ENCODE data around the gene SLC9A9.
"Not testable (repeated sequence)": the region's sequence is repeated elsewhere in the genome, so short reads cannot be mapped to it uniquely, and the experiment has no call there.

The SLC9A9 gene

GRCh38 chr3:143698682-143699303 lies 149.5 kb downstream of the SLC9A9 start:
- H3K9ac ChIP-seq, result no peak overlapping the region
- H3K36me3 ChIP-seq, result peaks cover 0 to 34% (median 0%) of the 10 kb centered on the region in 11 experiments; a peak in 3 of 22 replicates
- H3K9me3 ChIP-seq (replicated peaks in 1 of 11), result peaks cover 0 to 4% (median 0%) of the 10 kb centered on the region in 11 experiments; a peak in 1 of 22 replicates
- no peaks in the 10 kb centered on the region for H3K4me1 ChIP-seq
- H3K4me2 ChIP-seq, result no peak overlapping the region
- no peak overlapping the region for H3K27ac ChIP-seq
- H4K20me1 ChIP-seq, result peaks cover 0 to 40% (median 0%) of the 10 kb centered on the region in 11 experiments; a peak in 5 of 22 replicates
- no peak overlapping the region for H3K4me3 ChIP-seq
- no peaks in the 10 kb centered on the region for H3K27me3 ChIP-seq
- TF ChIP-seq Cebpa-rat (IDR thresholded peaks at IDR 0.05), result no peak

DNA sequence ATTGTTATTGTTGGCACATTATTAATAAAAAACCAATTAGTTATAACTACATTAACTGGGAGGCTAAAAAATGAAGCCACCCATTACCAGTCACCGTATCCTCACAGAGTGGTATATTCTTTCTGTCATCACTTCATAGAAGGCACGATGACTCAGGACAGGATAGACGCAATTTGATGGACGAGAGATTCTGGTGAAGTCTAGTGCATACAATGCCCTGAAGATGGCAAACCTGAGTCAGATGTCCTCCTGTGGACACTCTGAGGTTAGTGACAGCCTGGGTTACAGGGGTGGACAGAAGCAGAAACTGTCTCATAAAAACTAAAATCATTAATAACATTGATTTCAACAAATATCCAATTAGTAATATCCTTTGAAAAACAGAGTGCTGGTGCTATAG lies 150.3 kb downstream of the SLC9A9 start:
- no peak for TF ChIP-seq Cebpa-rat (IDR thresholded peaks at IDR 0.05)
- peaks cover 0 to 42% (median 0%) of the 10 kb centered on the region in 11 experiments; a peak in 4 of 22 replicates for H3K36me3 ChIP-seq

DNA sequence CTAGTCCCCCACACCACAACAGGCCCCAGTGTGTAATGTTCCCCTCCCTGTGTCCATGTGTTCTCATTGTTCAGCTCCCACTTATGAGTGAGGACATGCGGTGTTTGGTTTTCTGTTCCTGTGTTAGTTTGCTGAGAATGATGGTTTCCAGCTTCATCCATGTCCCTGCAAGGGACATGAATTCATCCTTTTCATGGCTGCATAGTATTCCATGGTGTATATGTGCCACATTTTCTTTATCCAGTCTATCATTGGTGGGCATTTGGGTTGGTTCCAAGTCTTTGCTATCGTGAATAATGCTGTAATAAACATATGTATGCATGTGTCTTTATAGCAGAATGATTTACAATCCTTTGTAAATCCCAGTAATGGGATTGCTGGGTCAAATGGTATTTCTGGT lies 152.9 kb downstream of the SLC9A9 start:
- H3K4me1 ChIP-seq; H3K27ac ChIP-seq; H3K4me2 ChIP-seq; H3K9me3 ChIP-seq (replicated peaks in 1 of 11); H3K4me3 ChIP-seq; H3K27me3 ChIP-seq; H3K9ac ChIP-seq: not testable (repeated sequence)
- Histone ChIP-seq H3K36me3 (peaks cover 0 to 61% (median 0%) of the 10 kb centered on the region in 11 experiments; a peak in 4 of 22 replicates), H4K20me1 (peaks cover 0 to 20% (median 0%) of the 10 kb centered on the region in 11 experiments; a peak in 5 of 22 replicates)

More for the DNA sequence above, 150.3 kb downstream of the SLC9A9 start:
- no peak overlapping the region for H3K9ac ChIP-seq
- H3K27me3 ChIP-seq, result no peaks in the 10 kb centered on the region
- H3K4me2 ChIP-seq, result no peak overlapping the region
- peaks cover 0 to 4% (median 0%) of the 10 kb centered on the region in 11 experiments; a peak in 1 of 22 replicates for H3K9me3 ChIP-seq (replicated peaks in 1 of 11)
- no peak overlapping the region for H3K4me3 ChIP-seq
- peaks cover 0 to 40% (median 0%) of the 10 kb centered on the region in 11 experiments; a peak in 5 of 22 replicates for H4K20me1 ChIP-seq
- H3K4me1 ChIP-seq, result no peaks in the 10 kb centered on the region
- no peak overlapping the region for H3K27ac ChIP-seq

DNA sequence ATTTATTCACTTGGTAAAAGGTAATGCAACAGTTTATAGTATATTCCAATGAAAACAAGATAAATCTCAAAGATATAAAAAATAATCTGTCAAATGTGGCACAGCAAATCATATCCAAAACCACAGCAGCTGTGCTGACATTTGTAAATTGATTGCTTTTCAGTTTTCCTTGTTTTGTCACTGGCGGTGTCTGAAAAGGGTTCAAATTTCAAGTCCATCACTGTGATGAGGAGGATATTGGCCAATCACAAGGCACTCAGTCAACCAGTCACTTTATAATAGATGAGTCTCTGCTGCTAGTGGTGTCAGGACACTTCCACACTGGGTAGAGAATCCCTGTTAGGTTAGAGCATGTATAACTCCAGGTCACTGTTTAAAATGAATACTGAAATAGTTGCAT lies 154.8 kb downstream of the SLC9A9 start:
- no peak for TF ChIP-seq Cebpa-rat (IDR thresholded peaks at IDR 0.05)
- Histone ChIP-seq H3K27ac (no peak overlapping the region), H3K36me3 (peaks cover 0 to 62% (median 0%) of the 10 kb centered on the region in 11 experiments; a peak in 5 of 22 replicates)

DNA sequence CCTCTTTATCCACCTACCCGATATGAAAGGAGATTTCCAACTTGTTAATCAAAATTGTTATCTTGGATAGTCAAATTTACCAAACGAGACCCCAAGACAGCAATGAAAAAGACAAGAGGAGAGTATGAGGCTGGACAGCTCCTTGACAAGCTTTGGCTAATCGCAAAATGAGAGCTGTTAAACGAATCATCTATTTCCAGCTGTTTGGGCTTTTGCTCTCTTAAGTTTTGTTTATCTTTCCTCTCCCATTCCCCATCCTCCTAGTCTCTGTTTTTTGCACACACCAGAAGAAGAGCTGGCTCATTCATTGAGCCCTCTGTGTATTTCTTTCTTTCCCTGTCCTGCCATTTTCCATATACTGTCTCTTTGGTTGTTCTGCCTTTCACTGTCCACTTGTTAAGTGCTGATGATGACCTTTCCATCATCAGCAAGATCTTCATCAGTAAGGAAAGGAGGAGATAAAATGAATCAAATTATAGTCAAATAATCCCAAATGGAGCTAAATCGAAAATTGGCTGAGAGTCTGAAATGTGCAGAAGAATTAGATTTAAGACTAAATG lies 161.6 kb downstream of the SLC9A9 start:
- no peak for TF ChIP-seq Cebpa-rat (IDR thresholded peaks at IDR 0.05)
- H3K4me2 ChIP-seq, result 0 out of 22 replicates have a peak overlapping the region, but pooled peaks of 1 of the 11 experiments have one; percentile 32
- no peak overlapping the region for H3K27ac ChIP-seq
- peaks cover 0 to 17% (median 9%) of the 10 kb centered on the region in 10 experiments; a peak in 12 of 20 replicates for H3K4me1 ChIP-seq
- H4K20me1 ChIP-seq, result peaks cover 0 to 10% (median 0%) of the 10 kb centered on the region in 11 experiments; a peak in 1 of 22 replicates
- no peaks in the 10 kb centered on the region for H3K9me3 ChIP-seq (replicated peaks in 1 of 11)
- H3K36me3 ChIP-seq, result peaks cover 0 to 39% (median 0%) of the 10 kb centered on the region in 11 experiments; a peak in 5 of 22 replicates
- H3K9ac ChIP-seq, result no peak overlapping the region
- H3K4me3 ChIP-seq, result no peak overlapping the region
- no peaks in the 10 kb centered on the region for H3K27me3 ChIP-seq

More for the DNA sequence above, 154.8 kb downstream of the SLC9A9 start:
- peaks cover 0 to 4% (median 0%) of the 10 kb centered on the region in 11 experiments; a peak in 1 of 22 replicates for H3K9me3 ChIP-seq (replicated peaks in 1 of 11)
- H3K9ac ChIP-seq, result no peak overlapping the region
- H4K20me1 ChIP-seq, result peaks cover 0 to 3% (median 0%) of the 10 kb centered on the region in 11 experiments; a peak in 1 of 22 replicates
- H3K27me3 ChIP-seq, result no peaks in the 10 kb centered on the region
- H3K4me2 ChIP-seq, result no peak overlapping the region
- no peaks in the 10 kb centered on the region for H3K4me1 ChIP-seq
- H3K4me3 ChIP-seq, result no peak overlapping the region

GRCh38 chr3:143685491-143685890 lies 162.8 kb downstream of the SLC9A9 start:
- no peak overlapping the region for H3K4me3 ChIP-seq
- H3K4me1 ChIP-seq, result peaks cover 0 to 17% (median 9%) of the 10 kb centered on the region in 10 experiments; a peak in 12 of 20 replicates
- H4K20me1 ChIP-seq, result peaks cover 0 to 10% (median 0%) of the 10 kb centered on the region in 11 experiments; a peak in 1 of 22 replicates
- H3K27ac ChIP-seq, result no peak overlapping the region
- peak overlapping the region in 8 of 11 experiments; percentile 4 to 55 (median 32); a peak in 12 of 22 replicates for H3K4me2 ChIP-seq
- TF ChIP-seq Cebpa-rat (IDR thresholded peaks at IDR 0.05), result no peak
- H3K9me3 ChIP-seq (replicated peaks in 1 of 11), result no peaks in the 10 kb centered on the region
- peaks cover 0 to 27% (median 0%) of the 10 kb centered on the region in 11 experiments; a peak in 5 of 22 replicates for H3K36me3 ChIP-seq
- H3K27me3 ChIP-seq, result no peaks in the 10 kb centered on the region
- H3K9ac ChIP-seq, result no peak overlapping the region

- no peak overlapping the region for H3K27ac ChIP-seq
- peaks cover 0 to 16% (median 8%) of the 10 kb centered on the region in 10 experiments; a peak in 12 of 20 replicates for H3K4me1 ChIP-seq
- H4K20me1 ChIP-seq, result no peaks in the 10 kb centered on the region; a peak in 1 of 22 replicates
- TF ChIP-seq Cebpa-rat (IDR thresholded peaks at IDR 0.05), result no peak
- H3K4me3 ChIP-seq, result no peak overlapping the region
- H3K36me3 ChIP-seq, result peaks cover 0 to 11% (median 0%) of the 10 kb centered on the region in 11 experiments; a peak in 4 of 22 replicates
- no peak overlapping the region for H3K9ac ChIP-seq
- no peaks in the 10 kb centered on the region for H3K9me3 ChIP-seq (replicated peaks in 1 of 11)
- H3K4me2 ChIP-seq, result no peak overlapping the region
- H3K27me3 ChIP-seq, result no peaks in the 10 kb centered on the region
These were observed 170.8 kb downstream of the SLC9A9 start for GRCh38 chr3:143677430-143677829.

DNA sequence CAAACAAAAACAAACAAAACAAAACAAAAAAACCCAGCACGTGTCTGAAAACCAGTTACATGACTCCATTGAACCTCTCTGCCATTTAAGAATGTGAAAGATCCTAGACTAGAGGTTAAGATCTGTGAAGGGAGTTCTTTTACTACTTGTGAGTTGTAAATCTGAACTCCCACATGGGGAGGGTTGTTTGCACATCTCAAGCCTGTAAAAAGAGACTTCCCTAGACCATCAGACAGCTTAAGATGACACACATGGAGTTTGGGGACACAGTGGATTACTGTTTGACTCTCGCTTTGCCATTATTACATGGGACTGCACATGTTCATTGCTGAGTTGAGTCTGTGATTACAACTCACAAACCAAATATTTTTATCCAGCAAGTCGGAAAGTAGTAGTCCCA lies 171.5 kb downstream of the SLC9A9 start:
- H3K27ac ChIP-seq, result no peak overlapping the region
- no peaks in the 10 kb centered on the region for H3K27me3 ChIP-seq
- no peaks in the 10 kb centered on the region; a peak in 1 of 22 replicates for H4K20me1 ChIP-seq
- peaks cover 0 to 16% (median 8%) of the 10 kb centered on the region in 10 experiments; a peak in 12 of 20 replicates for H3K4me1 ChIP-seq
- H3K4me3 ChIP-seq, result no peak overlapping the region
- no peak for TF ChIP-seq Cebpa-rat (IDR thresholded peaks at IDR 0.05)
- no peak overlapping the region for H3K9ac ChIP-seq
- peaks cover 0 to 13% (median 0%) of the 10 kb centered on the region in 11 experiments; a peak in 4 of 22 replicates for H3K36me3 ChIP-seq
- H3K4me2 ChIP-seq, result no peak overlapping the region
- H3K9me3 ChIP-seq (replicated peaks in 1 of 11), result no peaks in the 10 kb centered on the region

DNA sequence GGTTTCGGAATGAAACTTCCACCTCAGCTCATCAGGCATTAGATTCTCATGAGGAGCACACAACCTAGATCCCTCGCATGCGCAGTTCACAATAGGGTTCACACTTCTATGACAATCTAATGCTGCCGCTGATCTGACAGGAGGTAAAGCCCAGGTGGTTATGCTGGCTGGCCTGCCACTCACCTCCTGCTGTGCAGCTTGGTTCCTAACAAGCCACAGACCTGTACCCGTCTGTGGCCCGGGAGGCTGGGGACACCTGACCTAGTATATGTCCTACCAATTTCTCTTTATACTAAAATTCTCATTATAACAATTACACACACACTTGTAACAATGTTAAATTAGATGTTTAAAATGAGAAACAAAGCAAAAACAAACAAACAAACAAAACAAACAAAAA lies 172.2 kb downstream of the SLC9A9 start:
- Histone ChIP-seq H3K27me3 (no peaks in the 10 kb centered on the region), H3K4me2 (no peak overlapping the region), H3K9me3 (replicated peaks in 1 of 11) (no peaks in the 10 kb centered on the region), H3K27ac (no peak overlapping the region), H3K4me1 (peaks cover 0 to 16% (median 8%) of the 10 kb centered on the region in 10 experiments; a peak in 12 of 20 replicates), H3K4me3 (no peak overlapping the region), H3K9ac (no peak overlapping the region), H3K36me3 (peaks cover 0 to 16% (median 0%) of the 10 kb centered on the region in 11 experiments; a peak in 2 of 22 replicates), H4K20me1 (no peaks in the 10 kb centered on the region; a peak in 1 of 22 replicates)
- no peak for TF ChIP-seq Cebpa-rat (IDR thresholded peaks at IDR 0.05)

Data from BLaER1 treated with 17β-estradiol and CSF1 and Interleukin-3, amounts not matched to agents 10 nM and 100 nM (cell line).